B cell (primary cell): Measurements from ENCODE around the gene FATE1. TPM values are rescaled to one million over a fixed set of nuclear protein-coding genes. Genes with fewer than 3 reads are reported as not detected.

Experiments used
- ATAC-seq: fragments of 200-7000 bp; cut with Tn5 transposase; one replicate; pipeline ENCODE4 v1.10.0; 2021; ENCODE audit warnings: low read depth, mild to moderate bottlenecking, moderate number of reproducible peaks, moderate library complexity
- CTCF ChIA-PET: fragments of 350-600 bp; sonication (Branson Sonifier 250); formaldehyde crosslinking; loops from one replicate; lab custom pipeline; 2021; ENCODE audit warnings: antibody characterized with exemption, inconsistent platforms; lab: Charles Lee
- POLR2A ChIA-PET: fragments of 350-600 bp; sonication (Branson Sonifier 250); formaldehyde crosslinking; loops from one replicate; lab custom pipeline; 2021; ENCODE audit warnings: antibody characterized with exemption; lab: Charles Lee
- DNase-seq: peaks from one replicate; pipeline ENCODE4 v3.0.0; 2013
- H2AFZ ChIP-seq: 2 replicates; pipeline ENCODE4 v1.6.1; 2012; ENCODE audit warnings: mild to moderate bottlenecking, low read depth, low read length; ENCODE audit not compliant: insufficient read depth, poor library complexity, severe bottlenecking
- H3K27ac ChIP-seq, 2 donors: 1 replicate in 1 of 2; 2 replicates in 1 of 2; pipeline ENCODE4 v1.5.1; 2012 to 2013; ENCODE audit warnings: low read length in 2 of 2, mild to moderate bottlenecking in 2 of 2, moderate library complexity in 1 of 2
- H3K27me3 ChIP-seq, 4 experiments: fragments of 200-600 bp in 1 of 4; sonication (generic) in 1 of 4; replicated peaks in 1 of 4; 1 replicate in 2 of 4; 2 replicates in 2 of 4; pipeline versions ENCODE4 v1.6.1 to v1.7.0; 2013 to 2016; ENCODE audit warnings: low read length in 3 of 4, mild to moderate bottlenecking in 2 of 4, mixed read lengths in 1 of 4, moderate library complexity in 1 of 4; ENCODE audit not compliant: insufficient read depth in 4 of 4, control insufficient read depth in 3 of 4; ENCODE audit errors: control extremely low read depth in 1 of 4
- H3K36me3 ChIP-seq, 2 experiments: replicated peaks in 1 of 2; 1 replicate in 1 of 2; 2 replicates in 1 of 2; pipeline versions ENCODE4 v1.6.1 to v1.7.1; 2013; ENCODE audit warnings: low read length in 1 of 2; ENCODE audit not compliant: insufficient read depth in 2 of 2, control insufficient read depth in 1 of 2; ENCODE audit errors: control extremely low read depth in 1 of 2, extremely low read depth in 1 of 2
- H3K4me1 ChIP-seq, 2 donors: fragments of 200-600 bp in 1 of 2; sonication (generic) in 1 of 2; 1 replicate in 1 of 2; 2 replicates in 1 of 2; pipeline versions ENCODE4 v1.5.1 to v1.6.1; 2013 to 2017; ENCODE audit warnings: low read length in 2 of 2; ENCODE audit not compliant: control insufficient read depth in 2 of 2, insufficient read depth in 2 of 2
- H3K4me2 ChIP-seq: replicated peaks from 2 replicates; pipeline ENCODE3; 2012; ENCODE audit warnings: mild to moderate bottlenecking, low read depth, low read length; ENCODE audit not compliant: poor library complexity, severe bottlenecking
- H3K4me3 ChIP-seq, 5 experiments: fragments of 200-600 bp in 1 of 5; sonication (generic) in 1 of 5; 1 replicate in 3 of 5; 2 replicates in 2 of 5; pipeline versions ENCODE4 v1.5.1 to v1.7.0; 2011 to 2016; ENCODE audit warnings: low read length in 4 of 5, mild to moderate bottlenecking in 4 of 5, low read depth in 2 of 5, control low read depth in 1 of 5, moderate library complexity in 1 of 5; ENCODE audit not compliant: insufficient read depth in 1 of 5; ENCODE audit errors: control extremely low read depth in 1 of 5, extremely low read depth in 1 of 5
- H3K79me2 ChIP-seq: fragments of 200-600 bp; sonication (generic); one replicate; pipeline ENCODE4 v1.6.0; 2016; ENCODE audit warnings: low read length; ENCODE audit not compliant: control insufficient read depth, insufficient read depth
- H3K9ac ChIP-seq: fragments of 200-600 bp; sonication (generic); 2 replicates; pipeline ENCODE4 v1.6.1; 2017; ENCODE audit warnings: mild to moderate bottlenecking, low read length, moderate library complexity
- H3K9me3 ChIP-seq, 3 donors: one replicate each; pipeline versions ENCODE4 v1.6.1 to v1.7.1; 2013; ENCODE audit warnings: low read length in 2 of 3; ENCODE audit not compliant: control insufficient read depth in 2 of 3, insufficient read depth in 1 of 3; ENCODE audit errors: control extremely low read depth in 1 of 3
- H4K20me1 ChIP-seq: 2 replicates; pipeline ENCODE4 v1.6.0; 2012; ENCODE audit warnings: mild to moderate bottlenecking, low read length; ENCODE audit not compliant: insufficient read depth, control insufficient read depth, poor library complexity, severe bottlenecking
- H3K27ac Mint-ChIP-seq: one replicate; pipeline ENCODE4 v1.8.0; 2021; ENCODE audit warnings: mixed read lengths
- H3K27me3 Mint-ChIP-seq: one replicate; pipeline ENCODE4 v1.8.0; 2021; ENCODE audit warnings: mixed read lengths
- H3K4me1 Mint-ChIP-seq: one replicate; pipeline ENCODE4 v1.8.0; 2021; ENCODE audit warnings: mixed read lengths
- H3K4me3 Mint-ChIP-seq: one replicate; pipeline ENCODE4 v1.8.0; 2021; ENCODE audit warnings: mixed read lengths
- H3K9me3 Mint-ChIP-seq: one replicate; pipeline ENCODE4 v1.8.0; 2022; ENCODE audit warnings: mixed read lengths; ENCODE audit not compliant: insufficient read depth
- CTCF ChIP-seq: fragments of 200-600 bp; IDR thresholded peaks from one replicate; pipeline ENCODE4 v1.8.0; 2022; ENCODE audit warnings: antibody characterized with exemption, mild to moderate bottlenecking
- EZH2 ChIP-seq: IDR thresholded peaks from 2 replicates; pipeline ENCODE4 v1.6.1; 2012; ENCODE audit warnings: borderline replicate concordance, low read depth, mild to moderate bottlenecking, moderate library complexity, low read length; ENCODE audit not compliant: insufficient read depth, poor library complexity, severe bottlenecking
- WGBS: methylation state at CpG from one replicate; pipeline ENCODE4 v1.1.5; 2013; ENCODE audit warnings: missing lambda C conversion rate; ENCODE audit not compliant: insufficient coverage; 5-methylcytosine and 5-hydroxymethylcytosine counted together
- intact Hi-C: fragments of 100-400 bp; cut with micrococcal nuclease; formaldehyde crosslinking; loops from one replicate; pipeline ENCODE4 v1.10.0; 2022
- polyA plus RNA-seq: library from polyadenylated mRNA; depleted of rRNA; stranded (reverse); fragments of >200 nt; gene quantifications from 2 replicates; pipeline ENCODE4 v1.2.3, GENCODE V29; 2012
- total RNA-seq, 2 donors: library from RNA; stranded (reverse); fragments of 120-200 nt in 1 of 2; gene quantifications; 1 replicate in 1 of 2; 2 replicates in 1 of 2; pipeline versions ENCODE4 v1.2.3 to v1.2.4, GENCODE V29; 2013 to 2022

The FATE1 gene
- total and polyA plus RNA-seq, 2 donors (not counting 1 experiment from before 2014, with no cell fraction given) = not detected

- CTCF ChIA-PET = no interaction called here
- POLR2A ChIA-PET = no interaction called here
- no peak overlapping the region for H2AFZ ChIP-seq
These were observed 13.7 kb upstream of the FATE1 start for GRCh38 chrX:151702026-151702714.

More at GRCh38 chrX:151702026-151702714, 13.7 kb upstream of the FATE1 start:
- no peak for DNase-seq
- no peaks in the 10 kb centered on the region for H3K9me3 Mint-ChIP-seq
- Histone ChIP-seq H3K27ac (no peak overlapping the region), H3K4me3 (no peak overlapping the region), H3K9ac (no peak overlapping the region), H3K36me3 (no peaks in the 10 kb centered on the region), H3K79me2 (no peaks in the 10 kb centered on the region), H4K20me1 (no peaks in the 10 kb centered on the region), H3K4me2 (no peak overlapping the region), H3K27me3 (no peaks in the 10 kb centered on the region), H3K4me1 (no peaks in the 10 kb centered on the region), H3K9me3 (no peaks in the 10 kb centered on the region)
- H3K4me1 Mint-ChIP-seq = no peaks in the 10 kb centered on the region
- no peak for ATAC-seq
- no peak overlapping the region for H3K4me3 Mint-ChIP-seq
- no peak overlapping the region for H3K27ac Mint-ChIP-seq
- TF ChIP-seq EZH2 = no peak
- TF ChIP-seq CTCF = no peak
- intact Hi-C loops = no loop called here
- WGBS = 56% methylated on average over 1 of the region's 9 CpGs
- no peaks in the 10 kb centered on the region for H3K27me3 Mint-ChIP-seq
